ENCODE results near the gene PTGR1. TPM values are rescaled to one million over a fixed set of nuclear protein-coding genes. Genes with fewer than 3 reads are reported as not detected.
A peak's percentile ranks its signal among the peaks of the same experiment; 100 is the strongest.

Gene PTGR1
- total RNA-seq, 1 experiment from 2014 or later: 41.6 TPM

GRCh38 chr9:111516061-111516465 is 83.4 kb downstream of the PTGR1 start:
- CTCF ChIA-PET: no interaction called here
- no peak overlapping the region for H3K4me3 Mint-ChIP-seq
- peak overlapping the region; percentile 71; the same call in 1 of the 2 replicates for H3K27ac Mint-ChIP-seq
- H3K9me3 Mint-ChIP-seq: peaks cover 20% of the 10 kb centered on the region
- DNase-seq (ENCODE audit: low spot score) (no peak), ATAC-seq (peak; percentile 88)
- POLR2A ChIA-PET: interaction anchor here (0.9 to 1.0 kb wide), 2 partner anchors 9 to 32 kb away, joined by 3 to 4 read pairs; partner anchors contain the start of genes ECPAS and ZNF483
- H3K27me3 Mint-ChIP-seq (ENCODE audit: low read depth): no peaks in the 10 kb centered on the region
- peaks cover 16% of the 10 kb centered on the region for H3K36me3 Mint-ChIP-seq
- TF ChIP-seq MXD4 (CRISPR knock-in tag; IDR thresholded peaks at IDR 0.05; ENCODE audit: borderline replicate concordance) (no peak), ZNF232 (CRISPR knock-in tag; IDR thresholded peaks at IDR 0.05) (no peak), ZNF671 (CRISPR knock-in tag; IDR thresholded peaks at IDR 0.05) (no peak), NFYB (CRISPR knock-in tag; conservative IDR thresholded peaks at IDR 0.05; ENCODE audit: low read depth) (peak; percentile 50), TEAD1 (CRISPR knock-in tag; IDR thresholded peaks at IDR 0.05) (no peak)
- peaks cover 15% of the 10 kb centered on the region for H3K4me1 Mint-ChIP-seq

- ATAC-seq (no peak), DNase-seq (ENCODE audit: low spot score) (no peak)
- POLR2A ChIA-PET: no interaction called here
- H3K4me3 Mint-ChIP-seq: no peak overlapping the region
- peaks cover 25% of the 10 kb centered on the region for H3K36me3 Mint-ChIP-seq
- H3K27ac Mint-ChIP-seq: no peak overlapping the region; the same call in 1 of the 2 replicates
- peaks cover 28% of the 10 kb centered on the region for H3K9me3 Mint-ChIP-seq
- CTCF ChIA-PET: no interaction called here
- peaks cover 11% of the 10 kb centered on the region for H3K4me1 Mint-ChIP-seq
- TF ChIP-seq ZNF138 (CRISPR knock-in tag; conservative IDR thresholded peaks at IDR 0.05) (no peak), ATF2 (CRISPR knock-in tag; IDR thresholded peaks at IDR 0.05; ENCODE audit: borderline replicate concordance, low read depth) (no peak), FOXP1 (CRISPR knock-in tag; IDR thresholded peaks at IDR 0.05; ENCODE audit: borderline replicate concordance) (no peak), ESRRA (CRISPR knock-in tag; IDR thresholded peaks at IDR 0.05; ENCODE audit: borderline replicate concordance) (no peak), NFATC4 (CRISPR knock-in tag; IDR thresholded peaks at IDR 0.05) (no peak), ZNF512 (CRISPR knock-in tag; IDR thresholded peaks at IDR 0.05; ENCODE audit: borderline replicate concordance) (no peak), HMGXB4 (CRISPR knock-in tag; IDR thresholded peaks at IDR 0.05) (no peak), CDX4 (CRISPR knock-in tag; IDR thresholded peaks at IDR 0.05; ENCODE audit: borderline replicate concordance) (no peak), ZNF425 (CRISPR knock-in tag; conservative IDR thresholded peaks at IDR 0.05) (no peak), AFF4 (CRISPR knock-in tag; IDR thresholded peaks at IDR 0.05; ENCODE audit: borderline replicate concordance) (no peak), TEAD4 (CRISPR knock-in tag; IDR thresholded peaks at IDR 0.05) (no peak)
- no peaks in the 10 kb centered on the region; the same call in 1 of the 2 replicates for H3K27me3 Mint-ChIP-seq (ENCODE audit: low read depth)
Measured at GRCh38 chr9:111514967-111515366, 84.5 kb downstream of the PTGR1 start.

Data from WTC11 (cell line).